Body of pancreas (tissue), 4 donors: ENCODE data around the gene TOMM22. TPM values are rescaled to one million over a fixed set of nuclear protein-coding genes. Genes with fewer than 3 reads are reported as not detected.

Experiments
- ATAC-seq: fragments of 150-250 bp; one replicate; pipeline ENCODE4 v1.9.1; 2016
- DNase-seq, 4 donors: peaks; one replicate each; pipeline ENCODE4 v3.0.0-alpha.2; 2019
- H3K27ac ChIP-seq, 4 donors: fragments of 200-600 bp; sonication (generic); 1 replicate in 3 of 4; 2 replicates in 1 of 4; pipeline versions ENCODE4 v1.5.1 to v1.6.1; 2016 to 2019; ENCODE audit warnings: mild to moderate bottlenecking in 1 of 4, mixed read lengths in 1 of 4, moderate library complexity in 1 of 4
- H3K27me3 ChIP-seq, 2 donors: fragments of 200-600 bp; sonication (generic); one replicate each; pipeline ENCODE4 v1.6.0; 2016; ENCODE audit warnings: mild to moderate bottlenecking in 1 of 2
- H3K36me3 ChIP-seq, 2 donors: fragments of 200-600 bp; sonication (generic); replicated peaks in 1 of 2; 2 replicates each; pipeline ENCODE4 v1.5.1; 2016; ENCODE audit warnings: low read depth in 2 of 2; ENCODE audit not compliant: insufficient read depth in 1 of 2
- H3K4me1 ChIP-seq: fragments of 200-600 bp; sonication (generic); one replicate; pipeline ENCODE4 v1.6.0; 2016
- H3K4me3 ChIP-seq, 2 donors: fragments of 200-600 bp; sonication (generic); 1 replicate in 1 of 2; 2 replicates in 1 of 2; pipeline ENCODE4 v1.5.1; 2016 to 2019
- H3K9me3 ChIP-seq, 3 donors: fragments of 200-600 bp; sonication (generic); 1 replicate in 2 of 3; 2 replicates in 1 of 3; pipeline ENCODE4 v1.5.1; 2016
- CTCF ChIP-seq, 7 experiments: fragments of 450-650 bp in 4 of 7; fragments of 200-600 bp in 3 of 7; sonication (generic) in 3 of 7; IDR thresholded peaks; one replicate each; pipeline ENCODE4 v1.5.1; 2016 to 2019; ENCODE audit warnings: antibody characterized with exemption in 7 of 7
- POLR2A ChIP-seq, 3 donors: fragments of 450-650 bp; IDR thresholded peaks; one replicate each; pipeline ENCODE4 v1.6.1; 2016; ENCODE audit warnings: antibody characterized with exemption in 3 of 3, mild to moderate bottlenecking in 2 of 3
- WGBS, 2 donors: methylation state at CpG; one replicate each; pipeline ENCODE4 v1.1.5; 2017; 5-methylcytosine and 5-hydroxymethylcytosine counted together
- intact Hi-C: fragments of 100-400 bp; cut with DNase I; formaldehyde crosslinking; loops from one replicate; pipeline ENCODE4 v1.15.1; 2023
- total RNA-seq, 2 donors: library from RNA; depleted of rRNA; stranded (reverse); fragments of >200 nt; gene quantifications; one replicate each; pipeline ENCODE4 v1.1.0, GENCODE V29; 2016

Gene TOMM22
- total RNA-seq, 2 donors from 2014 or later: 16.6 to 21.4 TPM

GRCh38 chr22:38674888-38675287, 6.9 kb upstream of the TOMM22 start:
- no peak overlapping the region for H3K4me3 ChIP-seq
- WGBS, 2 donors: 74 to 79% methylated on average over 3 to 5 of the region's 5 CpGs

GRCh38 chr22:38675833-38676232, 5.9 kb upstream of the TOMM22 start:
- H3K9me3 ChIP-seq: no peaks in the 10 kb centered on the region
- TF ChIP-seq CTCF (IDR thresholded peaks at IDR 0.05) (no peak), POLR2A (IDR thresholded peaks at IDR 0.05) (no peak)
- DNase-seq (no peak), ATAC-seq (no peak)
- H3K27ac ChIP-seq: no peak overlapping the region
- H3K4me3 ChIP-seq: no peak overlapping the region
- H3K27me3 ChIP-seq: no peaks in the 10 kb centered on the region
- intact Hi-C loops: no loop called here
- WGBS, 2 donors: 86 to 92% methylated on average over 2 to 3 of the region's 3 CpGs
- H3K4me1 ChIP-seq: no peaks in the 10 kb centered on the region
- peaks cover 7 to 13% of the 10 kb centered on the region in 2 donors for H3K36me3 ChIP-seq

More at GRCh38 chr22:38674888-38675287, 6.9 kb upstream of the TOMM22 start:
- H3K4me1 ChIP-seq: no peaks in the 10 kb centered on the region
- no peak overlapping the region for H3K27ac ChIP-seq
- peaks cover 7 to 14% of the 10 kb centered on the region in 2 donors for H3K36me3 ChIP-seq
- H3K9me3 ChIP-seq: no peaks in the 10 kb centered on the region
- no peak for ATAC-seq
- H3K27me3 ChIP-seq: no peaks in the 10 kb centered on the region
- no peak for TF ChIP-seq CTCF (IDR thresholded peaks at IDR 0.05)
- TF ChIP-seq POLR2A (IDR thresholded peaks at IDR 0.05): no peak
- intact Hi-C loops: no loop called here
- DNase-seq: no peak

- H3K4me1 ChIP-seq: peaks cover 12% of the 10 kb centered on the region
- DNase-seq (no peak), ATAC-seq (no peak)
- no peaks in the 10 kb centered on the region for H3K9me3 ChIP-seq
- no peak overlapping the region for H3K27ac ChIP-seq
- no peak overlapping the region for H3K4me3 ChIP-seq
- H3K27me3 ChIP-seq: no peaks in the 10 kb centered on the region
- peaks cover 0 to 24% of the 10 kb centered on the region in 2 donors for H3K36me3 ChIP-seq
- intact Hi-C loops: no loop called here
- no peak for TF ChIP-seq POLR2A (IDR thresholded peaks at IDR 0.05)
- TF ChIP-seq CTCF (IDR thresholded peaks at IDR 0.05): no peak
- 91 to 95% methylated on average over 9 of the region's 9 CpGs for WGBS, 2 donors
These were observed 3.1 kb downstream of the TOMM22 start for GRCh38 chr22:38684895-38685294.

- DNase-seq: no peak
- H3K4me1 ChIP-seq: peaks cover 12% of the 10 kb centered on the region
- no peak overlapping the region for H3K27ac ChIP-seq
- no peak for ATAC-seq
- 67 to 90% methylated on average over 1 of the region's 1 CpG for WGBS, 2 donors
- no peaks in the 10 kb centered on the region for H3K9me3 ChIP-seq
- intact Hi-C loops: no loop called here
- peaks cover 0 to 24% of the 10 kb centered on the region in 2 donors for H3K36me3 ChIP-seq
- no peaks in the 10 kb centered on the region for H3K27me3 ChIP-seq
- no peak overlapping the region for H3K4me3 ChIP-seq
- TF ChIP-seq CTCF (IDR thresholded peaks at IDR 0.05) (no peak), POLR2A (IDR thresholded peaks at IDR 0.05) (no peak)
These were observed 4.0 kb downstream of the TOMM22 start for GRCh38 chr22:38685761-38686160.

GRCh38 chr22:38689651-38690050, 7.9 kb downstream of the TOMM22 start:
- ATAC-seq: no peak
- no peak overlapping the region for H3K27ac ChIP-seq
- intact Hi-C loops: no loop called here
- H3K4me1 ChIP-seq: no peaks in the 10 kb centered on the region
- no peak overlapping the region for H3K4me3 ChIP-seq
- H3K36me3 ChIP-seq: peaks cover 0 to 20% of the 10 kb centered on the region in 2 donors
- no peaks in the 10 kb centered on the region for H3K9me3 ChIP-seq
- TF ChIP-seq CTCF (IDR thresholded peaks at IDR 0.05): no peak
- no peak for TF ChIP-seq POLR2A (IDR thresholded peaks at IDR 0.05)
- no peaks in the 10 kb centered on the region for H3K27me3 ChIP-seq
- 42 to 63% methylated on average over 1 of the region's 1 CpG for WGBS, 2 donors
- no peak for DNase-seq
